Breast epithelium (tissue), 4 donors: ENCODE results near the gene ALX4. TPM values are rescaled to one million over a fixed set of nuclear protein-coding genes. Genes with fewer than 3 reads are reported as not detected.

Experiments used
- DNase-seq, 2 donors: peaks; one replicate each; pipeline ENCODE4 v3.0.0-alpha.2; 2019; ENCODE audit warnings: low spot score in 2 of 2
- H3K27ac ChIP-seq, 2 donors: fragments of 200-600 bp; sonication (generic) in 1 of 2; one replicate each; pipeline ENCODE4 v1.5.1; 2016 to 2019; ENCODE audit warnings: mild to moderate bottlenecking in 1 of 2
- H3K27me3 ChIP-seq, 2 donors: fragments of 200-600 bp; sonication (generic) in 1 of 2; one replicate each; pipeline versions ENCODE4 v1.5.1 to v1.6.0; 2017 to 2019; ENCODE audit warnings: control low read depth in 1 of 2, mild to moderate bottlenecking in 1 of 2
- H3K36me3 ChIP-seq: fragments of 200-600 bp; one replicate; pipeline ENCODE4 v1.5.1; 2019
- H3K4me1 ChIP-seq, 2 donors: fragments of 200-600 bp; sonication (generic); one replicate each; pipeline ENCODE4 v1.5.1; 2016 to 2019; ENCODE audit warnings: control low read depth in 1 of 2
- H3K4me3 ChIP-seq, 3 donors: fragments of 200-600 bp; sonication (generic); 1 replicate in 2 of 3; 2 replicates in 1 of 3; pipeline ENCODE4 v1.5.1; 2016 to 2019; ENCODE audit warnings: mild to moderate bottlenecking in 3 of 3, moderate library complexity in 2 of 3
- H3K9me3 ChIP-seq, 2 donors: fragments of 200-600 bp; sonication (generic) in 1 of 2; one replicate each; pipeline ENCODE4 v1.5.1; 2016 to 2019; ENCODE audit warnings: control low read depth in 1 of 2
- POLR2A ChIP-seq: fragments of 450-650 bp; IDR thresholded peaks from one replicate; pipeline ENCODE4 v1.6.1; 2016; ENCODE audit warnings: antibody characterized with exemption, mild to moderate bottlenecking, moderate library complexity
- POLR2AphosphoS5 ChIP-seq, 3 donors: sonication (generic); formaldehyde crosslinking; IDR thresholded peaks; one replicate each; pipeline ENCODE4 v1.6.1; 2017; ENCODE audit warnings: antibody characterized with exemption in 3 of 3
- intact Hi-C: fragments of 100-400 bp; cut with DNase I; formaldehyde crosslinking; loops from one replicate; pipeline ENCODE4 v1.15.1; 2023; ENCODE audit warnings: low total_unique reads
- total RNA-seq, 3 donors: library from RNA; depleted of rRNA; stranded (reverse); fragments of >200 nt; gene quantifications; one replicate each; pipeline ENCODE4 v1.1.0, GENCODE V29; 2016
- TF ChIP-seq, protein P1 (sequence below), 3 donors: fragments of 450-650 bp; IDR thresholded peaks; one replicate each; pipeline ENCODE4 v1.5.1; 2016 to 2017; ENCODE audit warnings: antibody characterized with exemption in 3 of 3, mild to moderate bottlenecking in 3 of 3, moderate library complexity in 3 of 3

The ALX4 gene
- total RNA-seq, 3 donors from 2014 or later: under 0.01 to 5.2 (median 1.9) TPM

GRCh38 chr11:44305470-44306051 lies 4.4 kb downstream of the ALX4 start:
- Histone ChIP-seq H3K4me1 (peaks cover 0 to 4% of the 10 kb centered on the region in 2 donors), H3K27me3 (peaks cover 5 to 81% of the 10 kb centered on the region in 2 donors), H3K4me3 (peak overlapping the region; percentile 48 to 65 (median 58)), H3K36me3 (no peaks in the 10 kb centered on the region), H3K27ac (peak overlapping the region; percentile 71 to 87), H3K9me3 (no peaks in the 10 kb centered on the region)
- DNase-seq: no peak
- TF ChIP-seq POLR2A (no peak), POLR2AphosphoS5 (IDR thresholded peaks at IDR 0.05) (no peak)
- TF ChIP-seq, protein P1, sequence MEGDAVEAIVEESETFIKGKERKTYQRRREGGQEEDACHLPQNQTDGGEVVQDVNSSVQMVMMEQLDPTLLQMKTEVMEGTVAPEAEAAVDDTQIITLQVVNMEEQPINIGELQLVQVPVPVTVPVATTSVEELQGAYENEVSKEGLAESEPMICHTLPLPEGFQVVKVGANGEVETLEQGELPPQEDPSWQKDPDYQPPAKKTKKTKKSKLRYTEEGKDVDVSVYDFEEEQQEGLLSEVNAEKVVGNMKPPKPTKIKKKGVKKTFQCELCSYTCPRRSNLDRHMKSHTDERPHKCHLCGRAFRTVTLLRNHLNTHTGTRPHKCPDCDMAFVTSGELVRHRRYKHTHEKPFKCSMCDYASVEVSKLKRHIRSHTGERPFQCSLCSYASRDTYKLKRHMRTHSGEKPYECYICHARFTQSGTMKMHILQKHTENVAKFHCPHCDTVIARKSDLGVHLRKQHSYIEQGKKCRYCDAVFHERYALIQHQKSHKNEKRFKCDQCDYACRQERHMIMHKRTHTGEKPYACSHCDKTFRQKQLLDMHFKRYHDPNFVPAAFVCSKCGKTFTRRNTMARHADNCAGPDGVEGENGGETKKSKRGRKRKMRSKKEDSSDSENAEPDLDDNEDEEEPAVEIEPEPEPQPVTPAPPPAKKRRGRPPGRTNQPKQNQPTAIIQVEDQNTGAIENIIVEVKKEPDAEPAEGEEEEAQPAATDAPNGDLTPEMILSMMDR (IDR thresholded peaks at IDR 0.05): no peak
- intact Hi-C loops: no loop called here

DNA sequence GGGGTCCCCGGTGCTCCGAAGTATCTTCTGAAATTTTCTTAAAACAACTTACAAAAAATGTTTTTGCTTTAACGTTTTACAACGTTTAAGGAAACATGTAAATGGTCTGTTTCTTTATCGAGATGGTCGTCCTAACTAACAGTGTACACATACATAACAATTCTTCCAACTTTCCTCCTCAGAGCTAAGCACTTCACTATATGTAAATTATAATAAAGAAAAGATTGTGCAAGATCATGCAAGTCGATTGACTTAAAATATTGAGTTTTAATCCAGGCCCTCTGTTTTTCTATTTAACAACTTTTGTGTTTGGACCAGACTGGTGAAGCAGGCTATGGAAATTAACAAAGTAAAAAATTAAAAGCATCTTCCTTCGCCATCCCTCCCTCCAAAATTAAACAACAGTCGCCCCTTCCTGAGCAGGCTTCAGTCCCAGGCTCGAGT lies 4.9 kb downstream of the ALX4 start:
- no peaks in the 10 kb centered on the region for H3K9me3 ChIP-seq
- TF ChIP-seq POLR2A (no peak), POLR2AphosphoS5 (IDR thresholded peaks at IDR 0.05) (no peak)
- TF ChIP-seq, protein P1 (IDR thresholded peaks at IDR 0.05): no peak
- no peak for DNase-seq
- H3K36me3 ChIP-seq: no peaks in the 10 kb centered on the region
- H3K27ac ChIP-seq: peak overlapping the region; percentile 71 to 87
- peaks cover 0 to 4% of the 10 kb centered on the region in 2 donors for H3K4me1 ChIP-seq
- intact Hi-C loops: no loop called here
- H3K4me3 ChIP-seq: peak overlapping the region; percentile 48 to 65 (median 58)
- peaks cover 3 to 76% of the 10 kb centered on the region in 2 donors for H3K27me3 ChIP-seq

GRCh38 chr11:44304091-44305025 lies 5.6 kb downstream of the ALX4 start:
- no peaks in the 10 kb centered on the region for H3K36me3 ChIP-seq
- H3K4me3 ChIP-seq: peak overlapping the region in 2 of 3 donors; percentile 58 to 65
- peaks cover 3 to 69% of the 10 kb centered on the region in 2 donors for H3K27me3 ChIP-seq
- TF ChIP-seq POLR2A (no peak), POLR2AphosphoS5 (IDR thresholded peaks at IDR 0.05) (no peak)
- TF ChIP-seq, protein P1 (IDR thresholded peaks at IDR 0.05): no peak
- no peak for DNase-seq
- H3K9me3 ChIP-seq: no peaks in the 10 kb centered on the region
- intact Hi-C loops: no loop called here
- H3K27ac ChIP-seq: peak overlapping the region; percentile 71 to 87
- peaks cover 1 to 3% of the 10 kb centered on the region in 2 donors for H3K4me1 ChIP-seq

DNA sequence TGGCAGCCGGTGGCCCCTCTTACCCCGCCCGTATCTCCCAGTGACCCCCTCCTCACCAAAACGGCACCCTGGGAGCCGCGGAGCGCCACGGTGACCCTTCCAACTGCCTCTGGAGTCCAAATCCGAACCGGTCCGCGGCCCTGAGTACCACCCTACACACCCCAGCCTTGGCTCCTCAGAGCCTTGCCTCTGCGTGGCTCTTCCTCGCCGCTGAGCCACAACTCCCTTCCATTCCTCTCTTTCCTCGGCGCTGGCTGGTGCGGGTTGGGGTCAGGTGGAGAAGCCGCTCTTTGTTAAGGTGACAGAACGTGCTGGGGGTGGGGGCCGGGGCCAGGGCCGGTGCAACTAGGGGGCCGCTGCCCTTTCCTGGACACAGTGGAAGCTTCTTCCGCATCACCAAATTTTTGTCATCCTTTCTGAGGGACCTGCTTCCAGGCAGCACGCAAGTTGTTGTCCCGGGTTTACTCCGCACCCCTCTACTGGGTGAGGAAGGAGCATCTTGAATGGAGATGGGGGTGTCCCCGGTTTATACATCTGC lies 6.5 kb downstream of the ALX4 start:
- H3K4me3 ChIP-seq: peak overlapping the region in 2 of 3 donors; percentile 58 to 65
- TF ChIP-seq, protein P1 (IDR thresholded peaks at IDR 0.05): no peak
- TF ChIP-seq POLR2A: no peak
- TF ChIP-seq POLR2AphosphoS5 (IDR thresholded peaks at IDR 0.05): no peak
- intact Hi-C loops: no loop called here
- H3K9me3 ChIP-seq: no peaks in the 10 kb centered on the region
- peak overlapping the region in 1 of 2 donors; percentile 87 for H3K27ac ChIP-seq
- DNase-seq: no peak
- H3K27me3 ChIP-seq: peaks cover 0 to 61% of the 10 kb centered on the region in 2 donors
- H3K4me1 ChIP-seq: peaks cover 0 to 3% of the 10 kb centered on the region in 2 donors
- H3K36me3 ChIP-seq: no peaks in the 10 kb centered on the region
